HK-2 (cell line): ENCODE results near the gene HDAC9.

Experiments used
- DNase-seq: peaks from one replicate; pipeline ENCODE4 v3.0.0-alpha.2; 2018; ENCODE audit not compliant: unreplicated experiment

HDAC9 gene

GRCh38 chr7:18659746-18660145 is 164.2 kb downstream of the HDAC9 start:
- DNase-seq, result no peak

- no peak for DNase-seq
Measured at GRCh38 chr7:18663321-18663720, 167.8 kb downstream of the HDAC9 start.

GRCh38 chr7:18666107-18666728 is 170.7 kb downstream of the HDAC9 start:
- peak; percentile 82 for DNase-seq

GRCh38 chr7:18667466-18667865 is 171.9 kb downstream of the HDAC9 start:
- DNase-seq, result no peak

GRCh38 chr7:18671176-18671575 is 175.6 kb downstream of the HDAC9 start:
- no peak for DNase-seq

GRCh38 chr7:18675579-18675978 is 180.0 kb downstream of the HDAC9 start:
- no peak for DNase-seq

- DNase-seq, result no peak
Measured at GRCh38 chr7:18679261-18679660, 183.7 kb downstream of the HDAC9 start.

- no peak for DNase-seq
Measured at GRCh38 chr7:18680576-18680975, 185.0 kb downstream of the HDAC9 start.

GRCh38 chr7:18684916-18685315 is 189.4 kb downstream of the HDAC9 start:
- DNase-seq, result no peak

- DNase-seq, result no peak
Measured at GRCh38 chr7:18685971-18686370, 190.4 kb downstream of the HDAC9 start.

- no peak for DNase-seq
Measured at GRCh38 chr7:18689551-18689950, 194.0 kb downstream of the HDAC9 start.

GRCh38 chr7:18693406-18693805 is 197.9 kb downstream of the HDAC9 start:
- DNase-seq, result no peak

GRCh38 chr7:18693816-18694215 is 198.3 kb downstream of the HDAC9 start:
- no peak for DNase-seq

GRCh38 chr7:18694484-18694883 is 198.9 kb downstream of the HDAC9 start:
- no peak for DNase-seq

- DNase-seq, result no peak
Measured at GRCh38 chr7:18694911-18695310, 199.4 kb downstream of the HDAC9 start.

- no peak for DNase-seq
Measured at GRCh38 chr7:18698258-18698734, 202.7 kb downstream of the HDAC9 start.

GRCh38 chr7:18700147-18700546 is 204.6 kb downstream of the HDAC9 start:
- DNase-seq, result no peak

GRCh38 chr7:18702071-18702829 is 206.7 kb downstream of the HDAC9 start:
- no peak for DNase-seq

GRCh38 chr7:18703685-18704084 is 208.1 kb downstream of the HDAC9 start:
- no peak for DNase-seq

GRCh38 chr7:18706670-18707069 is 211.1 kb downstream of the HDAC9 start:
- no peak for DNase-seq

GRCh38 chr7:18708204-18708603 is 212.7 kb downstream of the HDAC9 start:
- no peak for DNase-seq

- no peak for DNase-seq
Measured at GRCh38 chr7:18715988-18716387, 220.4 kb downstream of the HDAC9 start.

GRCh38 chr7:18721429-18721828 is 225.9 kb downstream of the HDAC9 start:
- DNase-seq, result no peak
